Keratinocyte (primary cell): Measurements from ENCODE around the gene ANKRD13D.

ENCODE experiments used
- CTCF ChIP-seq, 3 experiments: IDR thresholded peaks in 1 of 3; conservative IDR thresholded peaks in 1 of 3; optimal IDR thresholded peaks in 1 of 3; 2 replicates in 2 of 3; 3 replicates in 1 of 3; pipeline versions ENCODE3 to v1.5.1; 2011; ENCODE audit warnings: low read length in 3 of 3, mild to moderate bottlenecking in 3 of 3, moderate library complexity in 2 of 3, control low read depth in 1 of 3, inconsistent platforms in 1 of 3; ENCODE audit not compliant: insufficient read depth in 2 of 3; ENCODE audit errors: extremely low read depth in 1 of 3
- EZH2 ChIP-seq: IDR thresholded peaks from one replicate; pipeline ENCODE4 v1.6.1; 2012; ENCODE audit warnings: inconsistent platforms, mild to moderate bottlenecking, low read length, moderate library complexity

DNA sequence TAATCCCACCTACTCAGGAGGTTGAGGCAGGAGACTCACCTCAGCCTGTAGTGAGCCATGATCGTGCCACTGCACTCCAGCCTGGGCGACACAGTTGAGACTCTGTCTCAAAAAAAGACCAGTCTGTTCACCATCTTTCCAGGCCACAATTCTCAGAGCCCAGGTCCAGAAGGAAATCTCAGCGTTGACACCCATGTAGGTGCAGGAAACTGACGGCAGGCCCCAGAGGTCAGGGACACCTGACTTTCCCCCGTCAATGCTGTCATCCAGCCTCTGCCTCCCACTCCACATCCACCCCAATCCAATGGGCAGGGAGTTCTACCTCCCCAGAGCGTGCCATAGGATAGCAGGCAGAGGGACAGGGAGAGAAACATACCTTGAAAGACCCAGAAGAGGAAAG, 28.7 kb upstream of the ANKRD13D start:
- TF ChIP-seq CTCF (optimal IDR thresholded peaks at IDR 0.05 in 1 of 3, IDR thresholded peaks at IDR 0.05 in 1 of 3, conservative IDR thresholded peaks at IDR 0.05 in 1 of 3; ENCODE audit: extremely low read depth in 1 of 3, insufficient read depth in 2 of 3, low read length in 3 of 3) = no peak
- no peak for TF ChIP-seq EZH2
